GM10266 (cell line): ENCODE results near the gene GLB1L2.

Source experiments
- DNase-seq: peaks from one replicate; pipeline ENCODE4 v3.0.0; 2012; ENCODE audit errors: extremely low spot score
- TF ChIP-seq, protein P1 (sequence below): IDR thresholded peaks from 2 replicates; pipeline ENCODE4 v1.5.1; 2012; ENCODE audit warnings: mild to moderate bottlenecking, low read depth; ENCODE audit not compliant: control insufficient read depth, insufficient read depth; ENCODE audit errors: missing control alignments

GLB1L2 gene

GRCh38 chr11:134289789-134290188, 42.0 kb upstream of the GLB1L2 start:
- TF ChIP-seq, protein P1, sequence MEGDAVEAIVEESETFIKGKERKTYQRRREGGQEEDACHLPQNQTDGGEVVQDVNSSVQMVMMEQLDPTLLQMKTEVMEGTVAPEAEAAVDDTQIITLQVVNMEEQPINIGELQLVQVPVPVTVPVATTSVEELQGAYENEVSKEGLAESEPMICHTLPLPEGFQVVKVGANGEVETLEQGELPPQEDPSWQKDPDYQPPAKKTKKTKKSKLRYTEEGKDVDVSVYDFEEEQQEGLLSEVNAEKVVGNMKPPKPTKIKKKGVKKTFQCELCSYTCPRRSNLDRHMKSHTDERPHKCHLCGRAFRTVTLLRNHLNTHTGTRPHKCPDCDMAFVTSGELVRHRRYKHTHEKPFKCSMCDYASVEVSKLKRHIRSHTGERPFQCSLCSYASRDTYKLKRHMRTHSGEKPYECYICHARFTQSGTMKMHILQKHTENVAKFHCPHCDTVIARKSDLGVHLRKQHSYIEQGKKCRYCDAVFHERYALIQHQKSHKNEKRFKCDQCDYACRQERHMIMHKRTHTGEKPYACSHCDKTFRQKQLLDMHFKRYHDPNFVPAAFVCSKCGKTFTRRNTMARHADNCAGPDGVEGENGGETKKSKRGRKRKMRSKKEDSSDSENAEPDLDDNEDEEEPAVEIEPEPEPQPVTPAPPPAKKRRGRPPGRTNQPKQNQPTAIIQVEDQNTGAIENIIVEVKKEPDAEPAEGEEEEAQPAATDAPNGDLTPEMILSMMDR, result no peak
- no peak for DNase-seq

GRCh38 chr11:134290646-134291045, 41.1 kb upstream of the GLB1L2 start:
- DNase-seq, result no peak
- TF ChIP-seq, protein P1, result no peak

DNA sequence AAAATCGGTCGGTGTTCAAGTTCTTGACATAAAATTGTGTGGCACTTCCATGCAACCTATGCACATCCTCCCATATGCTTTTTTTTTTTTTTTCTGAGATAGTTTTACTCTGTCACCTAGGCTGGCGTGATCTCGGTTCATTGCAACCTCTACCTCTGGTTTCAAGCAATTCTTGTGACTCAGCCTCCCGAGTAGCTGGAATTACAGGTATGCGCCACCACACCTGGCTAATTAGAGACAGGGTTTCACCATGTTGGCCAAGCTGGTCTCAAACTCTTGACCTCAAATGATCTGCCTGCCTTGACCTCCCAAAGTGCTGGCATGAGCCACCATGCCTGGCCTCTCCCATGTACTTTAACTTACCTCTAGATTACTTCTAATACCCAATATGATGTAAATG, 40.6 kb upstream of the GLB1L2 start:
- DNase-seq, result no peak
- TF ChIP-seq, protein P1, result no peak

DNA sequence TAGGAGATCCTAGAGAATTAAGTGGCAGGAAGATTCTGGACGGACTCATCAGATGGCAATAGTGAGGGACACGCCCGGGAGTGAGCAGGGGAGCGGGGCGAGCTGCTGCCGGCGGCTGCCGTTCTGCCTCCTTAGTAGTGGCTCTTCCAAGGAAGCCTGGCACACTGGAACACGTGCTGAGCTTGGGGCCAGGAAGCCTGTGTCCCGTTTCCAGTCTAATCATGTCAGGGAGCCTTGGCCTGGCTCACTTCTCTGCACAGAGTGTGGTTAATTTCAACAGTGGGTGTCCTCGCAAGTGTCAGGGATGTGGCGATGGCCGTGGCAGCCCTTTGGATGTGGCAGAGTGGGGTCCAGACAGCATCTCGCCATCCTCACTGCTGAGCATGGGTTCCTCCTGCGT, 39.1 kb upstream of the GLB1L2 start:
- no peak for DNase-seq
- TF ChIP-seq, protein P1, result no peak

DNA sequence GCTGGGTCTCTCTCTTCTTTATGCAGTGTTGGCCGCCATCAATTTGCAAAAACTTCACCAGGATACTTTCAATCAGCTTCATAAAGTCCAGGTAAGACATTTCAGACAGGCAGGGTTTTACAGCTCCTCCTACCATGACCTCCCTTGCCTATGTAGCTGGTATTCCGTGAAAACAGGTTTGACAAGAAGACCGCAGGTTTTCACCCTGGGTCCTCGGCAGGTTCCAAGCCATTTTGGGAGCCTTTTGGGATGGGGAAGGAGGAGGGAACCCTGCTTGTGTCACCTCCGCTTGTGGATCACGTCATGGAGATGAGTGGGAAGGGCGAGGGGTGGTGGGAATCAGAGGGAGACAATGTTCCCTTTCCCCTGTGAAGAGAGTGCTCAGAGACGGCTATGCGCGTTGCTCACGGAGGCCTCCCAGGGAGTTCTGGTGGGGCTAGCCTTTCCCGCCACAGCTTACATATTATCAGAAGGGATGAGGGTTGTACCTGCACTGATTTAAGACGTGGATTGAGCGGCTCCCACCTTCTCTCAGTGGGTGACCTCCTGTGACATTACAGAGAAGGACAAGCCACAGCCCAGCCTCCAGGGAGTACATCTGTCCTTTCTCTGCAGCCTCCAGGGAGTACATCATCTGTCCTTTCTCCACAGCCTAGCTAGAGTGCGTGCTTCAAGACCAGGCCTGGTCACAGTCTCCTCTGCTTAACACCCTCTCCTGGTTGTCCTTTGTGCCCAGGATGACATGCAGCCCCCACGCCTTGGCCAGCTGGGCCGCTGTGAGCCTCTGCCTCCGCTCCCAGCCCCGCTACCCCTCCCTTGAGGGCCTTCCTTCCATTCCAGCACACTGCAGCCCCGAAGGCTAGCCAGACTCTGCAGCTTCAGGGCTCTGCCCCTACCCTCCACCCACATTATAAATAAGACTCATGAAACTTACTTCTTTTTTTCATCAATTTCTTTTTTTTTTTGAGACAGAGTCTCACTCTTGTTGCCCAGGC, 38.4 kb upstream of the GLB1L2 start:
- TF ChIP-seq, protein P1, result no peak
- DNase-seq, result no peak

DNA sequence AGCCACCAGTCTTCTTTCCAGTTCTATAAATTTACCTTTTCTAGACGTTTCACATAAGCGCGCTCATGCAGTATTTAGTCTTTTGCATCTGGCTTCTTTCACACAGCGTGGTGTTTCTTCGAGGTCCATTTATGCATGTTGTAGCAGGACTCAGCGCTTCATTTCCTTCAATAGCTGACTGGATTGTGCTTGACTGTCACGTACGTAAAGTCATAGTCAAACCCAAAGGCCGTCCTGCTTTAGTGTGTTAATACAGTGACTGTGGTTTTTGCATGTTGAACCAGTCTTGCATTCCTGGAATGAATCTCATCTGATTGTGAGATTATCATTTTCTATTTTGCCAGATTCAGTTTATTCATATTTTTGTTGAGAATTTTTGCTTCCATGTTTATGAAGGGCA, 37.1 kb upstream of the GLB1L2 start:
- no peak for DNase-seq
- TF ChIP-seq, protein P1, result no peak

- no peak for DNase-seq
- TF ChIP-seq, protein P1, result no peak
Measured at GRCh38 chr11:134312223-134312622, 19.6 kb upstream of the GLB1L2 start.
